ENCODE data around the gene HIVEP3.

DNA sequence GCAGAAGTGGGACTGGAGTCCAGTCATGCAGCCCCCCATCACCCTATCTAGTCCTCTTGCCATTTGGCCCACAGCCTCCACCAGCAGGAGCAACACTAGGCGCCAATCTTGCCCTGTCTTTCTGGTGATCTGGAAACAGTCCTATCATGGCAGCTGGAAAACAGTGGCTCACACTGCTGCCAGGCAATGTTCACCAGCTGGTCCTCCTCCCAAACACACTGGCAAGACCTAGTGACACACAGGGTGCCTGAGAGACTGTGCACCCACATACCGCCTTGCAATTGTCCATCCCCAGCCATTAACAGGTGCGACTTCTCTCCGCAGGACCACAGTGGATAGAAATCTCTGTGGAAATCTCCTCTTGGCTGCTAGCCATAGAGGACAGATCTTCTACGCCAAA is 105.5 kb downstream of the HIVEP3 start:
- TF ChIP-seq, protein P1, sequence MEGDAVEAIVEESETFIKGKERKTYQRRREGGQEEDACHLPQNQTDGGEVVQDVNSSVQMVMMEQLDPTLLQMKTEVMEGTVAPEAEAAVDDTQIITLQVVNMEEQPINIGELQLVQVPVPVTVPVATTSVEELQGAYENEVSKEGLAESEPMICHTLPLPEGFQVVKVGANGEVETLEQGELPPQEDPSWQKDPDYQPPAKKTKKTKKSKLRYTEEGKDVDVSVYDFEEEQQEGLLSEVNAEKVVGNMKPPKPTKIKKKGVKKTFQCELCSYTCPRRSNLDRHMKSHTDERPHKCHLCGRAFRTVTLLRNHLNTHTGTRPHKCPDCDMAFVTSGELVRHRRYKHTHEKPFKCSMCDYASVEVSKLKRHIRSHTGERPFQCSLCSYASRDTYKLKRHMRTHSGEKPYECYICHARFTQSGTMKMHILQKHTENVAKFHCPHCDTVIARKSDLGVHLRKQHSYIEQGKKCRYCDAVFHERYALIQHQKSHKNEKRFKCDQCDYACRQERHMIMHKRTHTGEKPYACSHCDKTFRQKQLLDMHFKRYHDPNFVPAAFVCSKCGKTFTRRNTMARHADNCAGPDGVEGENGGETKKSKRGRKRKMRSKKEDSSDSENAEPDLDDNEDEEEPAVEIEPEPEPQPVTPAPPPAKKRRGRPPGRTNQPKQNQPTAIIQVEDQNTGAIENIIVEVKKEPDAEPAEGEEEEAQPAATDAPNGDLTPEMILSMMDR (IDR thresholded peaks at IDR 0.05) = no peak
- TF ChIP-seq POLR2A (IDR thresholded peaks at IDR 0.05) = no peak

Measured in heart left ventricle (tissue), 13 donors.